GM12878 (cell line): ENCODE data around the gene CLDN6. TPM values are rescaled to one million over a fixed set of nuclear protein-coding genes. Genes with fewer than 3 reads are reported as not detected.

Source experiments
- ATAC-seq: fragments of 200-7000 bp; cut with Tn5 transposase; 3 replicates; pipeline ENCODE4 v1.9.1; 2020; ENCODE audit warnings: mild to moderate bottlenecking, moderate library complexity
- BruUV-seq: library from RNA; stranded (reverse); fragments of 400-500 nt; replicated peaks from 2 replicates; lab custom pipeline; 2021; lab: Mats Ljungman, UMichigan
- CTCF ChIA-PET: fragments of 300-600 bp; sonication (Branson Sonifier 250); formaldehyde crosslinking; extraction: SDS; loops from one replicate; lab custom pipeline; 2021; ENCODE audit warnings: inconsistent platforms; lab: Yijun Ruan, JAX
- POLR2A ChIA-PET: fragments of 350-600 bp; formaldehyde crosslinking; extraction: SDS; loops from one replicate; lab custom pipeline; 2021; ENCODE audit warnings: inconsistent platforms; lab: Charles Lee
- RAD21 ChIA-PET: fragments of 300-600 bp; sonication (Branson Sonifier 250); formaldehyde crosslinking; loops from one replicate; lab custom pipeline; 2023; ENCODE audit warnings: antibody characterized with exemption; ENCODE audit not compliant: unreplicated experiment; lab: Charles Lee
- SMC1A ChIA-PET: fragments of 300-600 bp; sonication (Branson Sonifier 250); formaldehyde crosslinking; loops from one replicate; lab custom pipeline; 2023; ENCODE audit not compliant: unreplicated experiment, uncharacterized antibody; lab: Charles Lee
- DNase-seq: peaks from one replicate; pipeline ENCODE4 v3.0.0-alpha.2; 2011; ENCODE audit warnings: low read depth, low spot score
- FAIRE-seq: peaks from 3 replicates; lab custom pipeline; 2011; peaks lifted over from hg19 to GRCh38; lab: Jason Lieb, UNC
- H2AFZ ChIP-seq: 2 replicates; pipeline ENCODE4 v1.6.0; 2011; ENCODE audit warnings: low read depth, low read length, control low read depth; ENCODE audit not compliant: control insufficient read depth
- H3K27ac ChIP-seq: 2 replicates; pipeline ENCODE4 v1.5.1; 2011; ENCODE audit warnings: control low read depth; ENCODE audit not compliant: control insufficient read depth, insufficient read depth
- H3K27me3 ChIP-seq, 2 experiments: replicated peaks in 1 of 2; 2 replicates each; pipeline versions ENCODE4 v1.6.0 to v1.6.1; 2011; ENCODE audit warnings: low read length in 1 of 2; ENCODE audit not compliant: control insufficient read depth in 2 of 2, insufficient read depth in 2 of 2
- H3K36me3 ChIP-seq, 2 experiments: 2 replicates each; pipeline ENCODE4 v1.5.1; 2011; ENCODE audit warnings: low read length in 1 of 2; ENCODE audit not compliant: control insufficient read depth in 2 of 2, insufficient read depth in 2 of 2
- H3K4me1 ChIP-seq: 2 replicates; pipeline ENCODE4 v1.6.1; 2011; ENCODE audit warnings: mild to moderate bottlenecking, low read length, moderate library complexity, mixed read lengths; ENCODE audit not compliant: control insufficient read depth, insufficient read depth
- H3K4me2 ChIP-seq: 2 replicates; pipeline ENCODE4 v1.6.0; 2011; ENCODE audit warnings: control low read depth; ENCODE audit not compliant: control insufficient read depth, insufficient read depth
- H3K4me3 ChIP-seq: fragments of 200-600 bp; sonication (generic); 2 replicates; pipeline ENCODE4 v1.5.1; 2016
- H3K79me2 ChIP-seq: 2 replicates; pipeline ENCODE4 v1.6.0; 2011; ENCODE audit warnings: low read length; ENCODE audit not compliant: control insufficient read depth, insufficient read depth
- H3K9ac ChIP-seq: 2 replicates; pipeline ENCODE4 v1.8.0; 2011; ENCODE audit warnings: low read length, control low read depth, mixed read lengths; ENCODE audit not compliant: control insufficient read depth, insufficient read depth
- H3K9me3 ChIP-seq: replicated peaks from 3 replicates; pipeline ENCODE4 v1.5.1; 2011; ENCODE audit warnings: mild to moderate bottlenecking, low read length; ENCODE audit not compliant: control insufficient read depth, insufficient read depth
- H4K20me1 ChIP-seq: 2 replicates; pipeline ENCODE4 v1.6.0; 2011; ENCODE audit not compliant: control insufficient read depth, insufficient read depth
- BHLHE40 ChIP-seq, 2 experiments: fragments of 450-650 bp in 1 of 2; IDR thresholded peaks; 2 replicates each; pipeline ENCODE4 v1.6.1; 2011 to 2017; ENCODE audit warnings: low read depth in 2 of 2, borderline replicate concordance in 1 of 2, improper control_type of control experiment in 1 of 2, low read length in 1 of 2, mild to moderate bottlenecking in 1 of 2
- CBFB ChIP-seq: IDR thresholded peaks from 2 replicates; pipeline ENCODE4 v1.6.1; 2016; ENCODE audit warnings: antibody characterized with exemption, low read depth
- KDM1A ChIP-seq: fragments of 200-600 bp; sonication (generic); IDR thresholded peaks from 2 replicates; pipeline ENCODE4 v1.6.1; 2016; ENCODE audit warnings: borderline replicate concordance
- NR2C2 ChIP-seq: IDR thresholded peaks from 2 replicates; pipeline ENCODE4 v1.6.1; 2011; ENCODE audit warnings: borderline replicate concordance, low read depth; ENCODE audit not compliant: control insufficient read depth, insufficient read length
- POLR2AphosphoS5 ChIP-seq: IDR thresholded peaks from 2 replicates; pipeline ENCODE4 v1.6.1; 2011; ENCODE audit warnings: mild to moderate bottlenecking, low read length, inconsistent platforms
- TAF1 ChIP-seq: IDR thresholded peaks from 2 replicates; pipeline ENCODE4 v1.6.1; 2011; ENCODE audit warnings: mild to moderate bottlenecking, low read depth, low read length, borderline replicate concordance
- ZBED1 ChIP-seq: IDR thresholded peaks from 2 replicates; pipeline ENCODE4 v1.6.1; 2016; ENCODE audit warnings: borderline replicate concordance
- WGBS: methylation state at CpG from one replicate; pipeline ENCODE4 v1.1.6; 2016; ENCODE audit warnings: low lambda C conversion rate; ENCODE audit not compliant: insufficient replicate concordance, insufficient coverage; ENCODE audit errors: missing lambda C conversion rate; 5-methylcytosine and 5-hydroxymethylcytosine counted together
- in situ Hi-C: fragments of 300-500 bp; cut with MboI; formaldehyde crosslinking; loops from 9 replicates; pipeline ENCODE4 v1.14.3; 2018; ENCODE audit warnings: mixed read lengths
- intact Hi-C: fragments of 100-400 bp; cut with micrococcal nuclease; formaldehyde crosslinking; loops from one replicate; pipeline ENCODE4 v1.14.2; 2022; ENCODE audit not compliant: unreplicated experiment
- polyA plus RNA-seq, 11 experiments: library from polyadenylated mRNA; depleted of rRNA in 4 of 11; unstranded in 6 of 11; stranded (reverse) in 5 of 11; fragments of >200 nt; fragmentation: Nextera tagmentation in 4 of 11; fragmentation: Illumina TruSeq in 1 of 11; extraction: Ambion mirVana in 4 of 11; extraction: Trizol in 1 of 11; gene quantifications; 1 replicate in 1 of 11; 2 replicates in 10 of 11; pipeline versions ENCODE4 v1.2.1 to v1.2.3, GENCODE V29; 2011 to 2016; ENCODE audit warnings: inconsistent platforms in 2 of 11, missing spikeins in 2 of 11, low read depth in 1 of 11
- total RNA-seq, 4 experiments: library from RNA; depleted of rRNA in 3 of 4; stranded (reverse); fragments of >200 nt in 3 of 4; fragmentation: Illumina TruSeq in 1 of 4; extraction: Trizol in 1 of 4; gene quantifications; 2 replicates each; pipeline versions ENCODE4 v1.2.1 to v1.2.3, GENCODE V29; 2013 to 2021
- TF ChIP-seq, protein P1 (sequence below): fragments of 450-650 bp; IDR thresholded peaks from 2 replicates; pipeline ENCODE4 v1.6.1; 2017; ENCODE audit warnings: borderline replicate concordance
- TF ChIP-seq, protein P2 (sequence below): fragments of 450-650 bp; IDR thresholded peaks from 2 replicates; pipeline ENCODE4 v1.6.1; 2017; ENCODE audit warnings: antibody characterized with exemption, mild to moderate bottlenecking, moderate library complexity
- TF ChIP-seq, protein P3 (sequence below): fragments of 450-650 bp; IDR thresholded peaks from 2 replicates; pipeline ENCODE4 v1.6.1; 2018; ENCODE audit warnings: borderline replicate concordance, mild to moderate bottlenecking; ENCODE audit not compliant: partially characterized antibody

The CLDN6 gene
- total and polyA plus RNA-seq, 10 of the 15 experiments (the other 5 are each of a cell fraction or from before 2014, with no cell fraction given), result 0.15 to 0.26 (median 0.23) TPM; not detected in 7

DNA sequence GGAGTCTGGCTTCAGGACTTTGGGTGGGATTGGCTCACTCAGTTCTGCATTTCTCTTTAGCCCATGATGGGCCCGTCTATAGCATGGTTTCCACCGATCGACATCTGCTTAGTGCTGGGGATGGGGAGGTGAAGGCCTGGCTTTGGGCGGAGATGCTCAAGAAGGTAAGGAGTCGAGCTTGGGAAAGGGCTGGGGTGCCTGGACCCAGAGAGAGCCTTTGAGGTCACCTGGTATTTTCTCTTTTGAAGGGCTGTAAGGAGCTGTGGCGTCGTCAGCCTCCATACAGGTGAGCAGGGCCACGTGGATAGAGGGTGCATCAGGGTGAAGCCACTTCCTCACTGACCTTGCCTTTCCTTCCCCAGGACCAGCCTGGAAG, 8.0 kb upstream of the CLDN6 start:
- ChIA-PET CTCF (interaction anchor here (1.1 to 18.2 kb wide), 2 partner anchors 21 to 104 kb away, joined by 3 to 421 read pairs; no protein-coding TSS in a partner anchor), RAD21 (interaction anchor here (6.5 kb wide), 1 partner anchor 22 kb away, joined by 94 read pairs; no protein-coding TSS in a partner anchor), POLR2A (interaction anchor here (1.2 kb wide), 1 partner anchor 72 kb away, joined by 3 read pairs; no protein-coding TSS in a partner anchor), SMC1A (interaction anchor here (10.1 kb wide), 1 partner anchor 21 kb away, joined by 91 read pairs; no protein-coding TSS in a partner anchor)
- in situ Hi-C loops, result no loop called here
- Histone ChIP-seq H3K4me2 (no peak overlapping the region), H3K36me3 (peaks cover 4 to 7% of the 10 kb centered on the region in 2 experiments; a peak in 3 of 4 replicates), H3K9me3 (no peaks in the 10 kb centered on the region), H3K27me3 (peaks cover 7 to 8% of the 10 kb centered on the region in 2 experiments), H3K4me1 (peaks cover 20% of the 10 kb centered on the region), H3K9ac (no peak overlapping the region), H3K27ac (no peak overlapping the region), H4K20me1 (0 out of 2 replicates have a peak, but pooled peaks cover 3% of the 10 kb centered on the region), H3K4me3 (no peak overlapping the region), H2AFZ (no peak overlapping the region), H3K79me2 (no peaks in the 10 kb centered on the region)
- no peak for TF ChIP-seq TAF1
- TF ChIP-seq, protein P1, sequence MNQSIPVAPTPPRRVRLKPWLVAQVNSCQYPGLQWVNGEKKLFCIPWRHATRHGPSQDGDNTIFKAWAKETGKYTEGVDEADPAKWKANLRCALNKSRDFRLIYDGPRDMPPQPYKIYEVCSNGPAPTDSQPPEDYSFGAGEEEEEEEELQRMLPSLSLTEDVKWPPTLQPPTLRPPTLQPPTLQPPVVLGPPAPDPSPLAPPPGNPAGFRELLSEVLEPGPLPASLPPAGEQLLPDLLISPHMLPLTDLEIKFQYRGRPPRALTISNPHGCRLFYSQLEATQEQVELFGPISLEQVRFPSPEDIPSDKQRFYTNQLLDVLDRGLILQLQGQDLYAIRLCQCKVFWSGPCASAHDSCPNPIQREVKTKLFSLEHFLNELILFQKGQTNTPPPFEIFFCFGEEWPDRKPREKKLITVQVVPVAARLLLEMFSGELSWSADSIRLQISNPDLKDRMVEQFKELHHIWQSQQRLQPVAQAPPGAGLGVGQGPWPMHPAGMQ, result no peak
- TF ChIP-seq, protein P2, sequence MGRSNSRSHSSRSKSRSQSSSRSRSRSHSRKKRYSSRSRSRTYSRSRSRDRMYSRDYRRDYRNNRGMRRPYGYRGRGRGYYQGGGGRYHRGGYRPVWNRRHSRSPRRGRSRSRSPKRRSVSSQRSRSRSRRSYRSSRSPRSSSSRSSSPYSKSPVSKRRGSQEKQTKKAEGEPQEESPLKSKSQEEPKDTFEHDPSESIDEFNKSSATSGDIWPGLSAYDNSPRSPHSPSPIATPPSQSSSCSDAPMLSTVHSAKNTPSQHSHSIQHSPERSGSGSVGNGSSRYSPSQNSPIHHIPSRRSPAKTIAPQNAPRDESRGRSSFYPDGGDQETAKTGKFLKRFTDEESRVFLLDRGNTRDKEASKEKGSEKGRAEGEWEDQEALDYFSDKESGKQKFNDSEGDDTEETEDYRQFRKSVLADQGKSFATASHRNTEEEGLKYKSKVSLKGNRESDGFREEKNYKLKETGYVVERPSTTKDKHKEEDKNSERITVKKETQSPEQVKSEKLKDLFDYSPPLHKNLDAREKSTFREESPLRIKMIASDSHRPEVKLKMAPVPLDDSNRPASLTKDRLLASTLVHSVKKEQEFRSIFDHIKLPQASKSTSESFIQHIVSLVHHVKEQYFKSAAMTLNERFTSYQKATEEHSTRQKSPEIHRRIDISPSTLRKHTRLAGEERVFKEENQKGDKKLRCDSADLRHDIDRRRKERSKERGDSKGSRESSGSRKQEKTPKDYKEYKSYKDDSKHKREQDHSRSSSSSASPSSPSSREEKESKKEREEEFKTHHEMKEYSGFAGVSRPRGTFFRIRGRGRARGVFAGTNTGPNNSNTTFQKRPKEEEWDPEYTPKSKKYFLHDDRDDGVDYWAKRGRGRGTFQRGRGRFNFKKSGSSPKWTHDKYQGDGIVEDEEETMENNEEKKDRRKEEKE, result no peak
- TF ChIP-seq POLR2AphosphoS5, result no peak
- no peak for TF ChIP-seq BHLHE40 (IDR thresholded peaks at IDR 0.05; ENCODE audit: borderline replicate concordance in 1 of 2, low read depth in 2 of 2, low read length in 1 of 2)
- TF ChIP-seq, protein P3, sequence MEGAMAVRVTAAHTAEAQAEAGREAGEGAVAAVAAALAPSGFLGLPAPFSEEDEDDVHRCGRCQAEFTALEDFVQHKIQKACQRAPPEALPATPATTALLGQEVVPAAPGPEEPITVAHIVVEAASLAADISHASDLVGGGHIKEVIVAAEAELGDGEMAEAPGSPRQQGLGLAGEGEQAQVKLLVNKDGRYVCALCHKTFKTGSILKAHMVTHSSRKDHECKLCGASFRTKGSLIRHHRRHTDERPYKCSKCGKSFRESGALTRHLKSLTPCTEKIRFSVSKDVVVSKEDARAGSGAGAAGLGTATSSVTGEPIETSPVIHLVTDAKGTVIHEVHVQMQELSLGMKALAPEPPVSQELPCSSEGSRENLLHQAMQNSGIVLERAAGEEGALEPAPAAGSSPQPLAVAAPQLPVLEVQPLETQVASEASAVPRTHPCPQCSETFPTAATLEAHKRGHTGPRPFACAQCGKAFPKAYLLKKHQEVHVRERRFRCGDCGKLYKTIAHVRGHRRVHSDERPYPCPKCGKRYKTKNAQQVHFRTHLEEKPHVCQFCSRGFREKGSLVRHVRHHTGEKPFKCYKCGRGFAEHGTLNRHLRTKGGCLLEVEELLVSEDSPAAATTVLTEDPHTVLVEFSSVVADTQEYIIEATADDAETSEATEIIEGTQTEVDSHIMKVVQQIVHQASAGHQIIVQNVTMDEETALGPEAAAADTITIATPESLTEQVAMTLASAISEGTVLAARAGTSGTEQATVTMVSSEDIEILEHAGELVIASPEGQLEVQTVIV, result no peak
- TF ChIP-seq ZBED1, result no peak
- no peak for TF ChIP-seq NR2C2
- TF ChIP-seq KDM1A, result no peak
- TF ChIP-seq CBFB, result no peak
- ATAC-seq, result no peak
- WGBS, result 76% methylated on average over 8 of the region's 8 CpGs
- BruUV-seq, result no TSS peak
- no peak for DNase-seq
- intact Hi-C loops, result no loop called here
- no peak for FAIRE-seq
